Stimulated activated naive CD8-positive, alpha-beta T cell treated with anti-CD3 and anti-CD28 coated beads, Interleukin-15, amount 100 ng/mL, for 72 hours (primary cell): ENCODE results near the gene KRTAP5-2.
A peak's percentile ranks its signal among the peaks of the same experiment; 100 is the strongest.
"Not testable (repeated sequence)": the region's sequence is repeated elsewhere in the genome, so short reads cannot be mapped to it uniquely, and the experiment has no call there.

Experiments
- ATAC-seq: fragments of 150-1000 bp; cut with Tn5 transposase; 2 replicates; pipeline ENCODE4 v1.10.0; 2021; ENCODE audit warnings: mild to moderate bottlenecking, moderate library complexity
- DNase-seq, 2 donors: peaks; one replicate each; pipeline ENCODE4 v3.0.0; 2021 to 2022
- H3K27ac Mint-ChIP-seq, 2 donors: one replicate each; pipeline ENCODE4 v1.8.0; 2022; ENCODE audit warnings: mild to moderate bottlenecking in 2 of 2, mixed read lengths in 2 of 2, moderate library complexity in 2 of 2
- H3K27me3 Mint-ChIP-seq: one replicate; pipeline ENCODE4 v1.8.0; 2022; ENCODE audit warnings: mixed read lengths
- H3K4me1 Mint-ChIP-seq: one replicate; pipeline ENCODE4 v1.8.0; 2022; ENCODE audit warnings: mild to moderate bottlenecking, mixed read lengths
- H3K4me3 Mint-ChIP-seq, 2 donors: one replicate each; pipeline ENCODE4 v1.8.0; 2022; ENCODE audit warnings: mild to moderate bottlenecking in 2 of 2, mixed read lengths in 2 of 2, moderate library complexity in 1 of 2
- H3K9me3 Mint-ChIP-seq, 2 donors: one replicate each; pipeline ENCODE4 v1.8.0; 2022; ENCODE audit warnings: mixed read lengths in 2 of 2

Gene KRTAP5-2, protein sequence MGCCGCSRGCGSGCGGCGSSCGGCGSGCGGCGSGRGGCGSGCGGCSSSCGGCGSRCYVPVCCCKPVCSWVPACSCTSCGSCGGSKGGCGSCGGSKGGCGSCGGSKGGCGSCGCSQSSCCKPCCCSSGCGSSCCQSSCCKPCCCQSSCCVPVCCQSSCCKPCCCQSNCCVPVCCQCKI

DNA sequence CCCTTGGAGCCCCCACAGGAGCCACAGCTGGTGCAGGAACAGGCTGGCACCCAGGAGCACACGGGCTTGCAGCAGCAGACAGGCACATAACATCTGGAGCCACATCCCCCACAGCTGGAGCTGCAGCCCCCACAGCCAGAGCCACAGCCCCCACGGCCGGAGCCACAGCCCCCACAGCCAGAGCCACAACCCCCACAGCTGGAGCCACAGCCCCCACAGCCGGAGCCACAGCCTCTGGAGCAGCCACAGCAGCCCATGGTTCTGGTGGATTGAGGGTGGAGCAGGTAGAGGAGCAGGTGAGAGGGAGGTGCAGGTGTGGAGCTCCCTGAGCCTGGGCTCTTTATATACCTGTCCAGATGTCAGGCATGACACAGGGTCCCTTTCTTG lies at the start of gene KRTAP5-2:
Gene KRTAP5-2, minus strand, starts transcription at position 301 of the 387 bp plus-strand sequence. Its CDS starts 44 bp downstream, at position 257.
- no peak within 1 kb of the TSS for H3K4me3 Mint-ChIP-seq
- DNase-seq: no peak
- no peaks in the 10 kb centered on the region for H3K9me3 Mint-ChIP-seq
- no peak for ATAC-seq
- no peak within 1 kb of the TSS for H3K27ac Mint-ChIP-seq
- H3K4me1 Mint-ChIP-seq: peaks cover 15% of the 10 kb centered on the region
- peaks cover 62% of the 10 kb centered on the region for H3K27me3 Mint-ChIP-seq

- not testable (repeated sequence) for ATAC-seq, H3K9me3 Mint-ChIP-seq, DNase-seq, H3K4me3 Mint-ChIP-seq, H3K27ac Mint-ChIP-seq, H3K4me1 Mint-ChIP-seq
- peaks cover 27% of the 10 kb centered on the region for H3K27me3 Mint-ChIP-seq
Measured at GRCh38 chr11:1646540-1646939, 48.4 kb upstream of the KRTAP5-2 start.

DNA sequence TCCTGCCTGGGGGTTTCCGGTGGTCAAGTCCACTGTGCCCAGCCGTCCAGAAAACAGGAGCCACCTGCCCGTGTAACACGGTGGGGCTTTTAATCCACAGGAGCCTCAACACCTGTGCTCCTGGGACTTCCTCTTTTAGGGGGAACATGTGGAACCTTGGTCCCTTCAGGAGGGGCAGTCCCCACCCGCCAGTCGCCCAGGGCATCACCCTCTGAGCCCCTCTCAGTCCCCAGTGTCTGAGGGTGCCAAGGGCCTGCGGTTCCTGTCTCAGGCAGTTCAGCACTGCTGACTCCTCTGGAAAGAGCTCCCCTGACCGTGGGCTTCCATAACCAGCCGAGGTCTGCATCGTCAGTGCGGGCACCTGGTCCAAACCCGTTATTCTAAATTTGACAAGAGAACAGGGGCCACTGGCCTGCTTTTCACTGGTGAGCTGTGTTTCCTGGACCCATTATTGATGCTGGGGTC lies 47.3 kb upstream of the KRTAP5-2 start:
- Mint-ChIP-seq H3K4me3 (no peak overlapping the region), H3K4me1 (no peaks in the 10 kb centered on the region)
- no peak for ATAC-seq

DNA sequence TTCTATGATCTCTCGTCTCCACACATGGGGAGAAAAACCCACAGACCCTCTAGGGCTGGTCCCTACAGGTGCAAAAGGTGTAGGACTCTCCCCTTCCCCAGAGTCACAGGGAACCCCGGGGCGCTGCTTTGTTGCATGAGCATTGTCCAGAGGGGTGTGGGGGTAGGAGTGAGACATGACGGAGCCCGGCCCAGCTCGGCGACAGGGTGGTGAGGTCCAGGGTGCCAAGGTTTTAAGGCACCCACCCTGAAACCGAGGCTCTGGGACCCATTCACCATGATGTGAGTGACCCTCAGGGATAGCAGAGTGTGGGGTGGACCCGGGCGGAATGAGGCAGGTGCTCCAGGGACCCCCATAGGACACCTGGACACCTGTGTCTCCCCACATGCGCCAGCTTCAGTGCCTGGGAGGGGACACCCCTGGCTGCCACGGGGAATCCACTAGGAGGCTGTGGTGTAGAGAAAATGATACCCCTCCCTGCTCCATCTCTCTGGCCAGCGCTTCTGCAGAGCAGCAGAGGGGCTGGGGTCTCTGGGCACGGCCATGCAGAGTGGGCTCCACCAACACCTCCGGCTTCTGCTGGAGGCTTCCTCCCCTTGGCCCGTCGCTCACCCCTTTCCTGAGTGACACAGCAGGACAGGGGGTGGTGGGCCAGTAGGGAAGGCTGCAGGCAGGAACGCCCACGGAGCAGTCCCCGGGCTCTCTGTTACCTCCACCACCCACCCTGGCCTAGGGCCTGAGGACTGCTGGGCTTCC lies 46.7 kb upstream of the KRTAP5-2 start:
- DNase-seq: no peak

More for the DNA sequence above, 47.3 kb upstream of the KRTAP5-2 start:
- no peak for DNase-seq
- Mint-ChIP-seq H3K27me3 (peaks cover 39% of the 10 kb centered on the region), H3K9me3 (no peaks in the 10 kb centered on the region), H3K27ac (no peak overlapping the region)

DNA sequence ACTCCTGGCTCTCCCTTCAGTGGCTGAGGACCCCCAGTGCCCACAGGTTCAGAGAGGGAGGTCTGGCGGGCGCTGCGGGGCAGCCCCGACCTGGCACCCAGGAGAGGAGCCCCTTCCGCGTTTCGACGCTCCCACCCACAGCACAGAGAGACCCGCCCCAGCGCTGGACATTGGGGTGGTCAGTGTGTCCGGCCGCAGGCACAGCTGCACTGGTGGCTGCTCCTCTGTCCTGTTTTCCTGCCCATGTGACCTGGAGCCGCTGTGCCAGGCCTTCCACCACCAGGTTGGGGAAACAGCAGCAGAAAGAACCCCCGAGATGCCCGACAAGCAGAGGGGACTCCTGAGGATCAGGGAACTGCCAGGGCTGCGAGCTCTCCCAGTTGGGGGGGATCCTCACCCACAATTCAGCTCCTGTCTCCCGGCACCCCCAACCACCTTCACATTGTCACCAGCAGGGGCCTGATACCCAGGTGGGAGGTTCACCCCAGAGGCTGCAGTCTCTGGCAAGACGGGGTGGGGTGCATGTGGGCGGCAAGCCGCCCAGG lies 45.1 kb upstream of the KRTAP5-2 start:
- Mint-ChIP-seq H3K4me1 (no peaks in the 10 kb centered on the region), H3K27me3 (peaks cover 48% of the 10 kb centered on the region), H3K9me3 (no peaks in the 10 kb centered on the region), H3K27ac (no peak overlapping the region), H3K4me3 (no peak overlapping the region)
- ATAC-seq (no peak), DNase-seq (no peak)

More for the DNA sequence above, 46.7 kb upstream of the KRTAP5-2 start:
- H3K27me3 Mint-ChIP-seq: peaks cover 45% of the 10 kb centered on the region
- no peaks in the 10 kb centered on the region for H3K9me3 Mint-ChIP-seq
- ATAC-seq: no peak
- no peak overlapping the region for H3K4me3 Mint-ChIP-seq
- H3K27ac Mint-ChIP-seq: no peak overlapping the region
- H3K4me1 Mint-ChIP-seq: no peaks in the 10 kb centered on the region

DNA sequence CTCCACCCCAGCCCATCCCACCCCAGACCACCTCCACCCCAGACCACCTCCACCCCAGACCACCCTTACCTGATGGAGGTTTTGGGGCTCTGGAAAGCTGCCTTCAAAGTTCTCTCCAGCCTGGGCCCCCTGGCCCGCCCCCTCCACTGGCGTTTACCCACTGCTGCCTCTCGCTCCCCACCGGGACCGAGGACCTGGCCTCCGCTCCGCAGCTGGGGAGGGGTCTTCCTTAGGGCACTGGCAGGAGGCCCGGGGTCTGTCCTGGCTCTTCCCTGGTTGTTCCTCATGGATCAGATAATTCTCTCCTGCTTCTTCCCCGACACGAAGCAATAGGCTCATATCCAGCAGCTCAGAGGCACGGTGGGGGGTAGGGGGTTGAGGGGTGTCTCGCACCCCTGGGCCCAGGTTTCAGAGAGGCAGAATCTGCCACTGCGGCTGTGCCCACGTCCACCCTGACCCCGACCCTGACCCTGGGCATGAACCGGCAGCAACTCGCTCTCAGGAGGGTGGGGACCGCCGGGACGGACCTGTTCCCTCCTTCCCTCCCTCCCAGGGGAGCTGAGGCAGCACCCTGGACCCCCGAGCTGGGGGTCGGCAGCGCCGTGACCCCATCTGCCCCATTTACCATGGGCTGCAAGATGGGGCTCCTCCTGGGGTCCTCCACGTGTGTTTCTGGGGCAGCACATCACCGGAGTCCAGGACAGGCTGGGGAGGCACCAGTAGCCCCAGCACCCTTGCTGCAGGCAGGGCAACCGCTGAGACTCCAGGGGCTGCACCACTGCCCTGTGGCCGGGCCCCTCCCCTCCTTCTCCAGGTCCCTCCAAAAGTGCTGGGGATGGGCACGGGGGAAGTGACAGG lies 44.4 kb upstream of the KRTAP5-2 start:
- Mint-ChIP-seq H3K27me3 (peaks cover 48% of the 10 kb centered on the region), H3K4me3 (no peak overlapping the region), H3K4me1 (no peaks in the 10 kb centered on the region), H3K9me3 (no peaks in the 10 kb centered on the region), H3K27ac (no peak overlapping the region)
- DNase-seq (no peak), ATAC-seq (peak; percentile 28)

DNA sequence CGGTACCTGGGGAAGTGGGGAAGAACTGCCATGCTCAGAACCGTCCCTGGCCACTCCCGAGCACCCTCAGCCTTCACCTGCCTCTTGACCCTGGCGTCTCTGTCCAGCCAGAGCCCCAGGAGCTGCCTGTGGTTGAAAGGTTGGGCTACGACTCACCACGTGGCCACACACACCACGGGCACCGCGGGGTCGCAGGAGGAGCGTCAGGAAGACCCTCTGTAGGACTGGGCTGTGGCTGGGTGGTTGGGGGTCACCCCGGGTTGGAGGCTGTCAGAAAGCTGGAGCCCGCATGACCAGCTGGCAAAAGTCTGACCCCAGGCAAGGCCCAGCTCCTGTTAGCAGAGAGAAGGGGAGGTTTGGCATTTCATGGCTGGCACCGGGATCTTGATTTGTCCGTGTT lies 43.0 kb upstream of the KRTAP5-2 start:
- ATAC-seq (no peak), DNase-seq (no peak)
- peaks cover 48% of the 10 kb centered on the region for H3K27me3 Mint-ChIP-seq
- no peak overlapping the region for H3K4me3 Mint-ChIP-seq
- no peaks in the 10 kb centered on the region for H3K9me3 Mint-ChIP-seq
- H3K4me1 Mint-ChIP-seq: no peaks in the 10 kb centered on the region
- no peak overlapping the region for H3K27ac Mint-ChIP-seq

DNA sequence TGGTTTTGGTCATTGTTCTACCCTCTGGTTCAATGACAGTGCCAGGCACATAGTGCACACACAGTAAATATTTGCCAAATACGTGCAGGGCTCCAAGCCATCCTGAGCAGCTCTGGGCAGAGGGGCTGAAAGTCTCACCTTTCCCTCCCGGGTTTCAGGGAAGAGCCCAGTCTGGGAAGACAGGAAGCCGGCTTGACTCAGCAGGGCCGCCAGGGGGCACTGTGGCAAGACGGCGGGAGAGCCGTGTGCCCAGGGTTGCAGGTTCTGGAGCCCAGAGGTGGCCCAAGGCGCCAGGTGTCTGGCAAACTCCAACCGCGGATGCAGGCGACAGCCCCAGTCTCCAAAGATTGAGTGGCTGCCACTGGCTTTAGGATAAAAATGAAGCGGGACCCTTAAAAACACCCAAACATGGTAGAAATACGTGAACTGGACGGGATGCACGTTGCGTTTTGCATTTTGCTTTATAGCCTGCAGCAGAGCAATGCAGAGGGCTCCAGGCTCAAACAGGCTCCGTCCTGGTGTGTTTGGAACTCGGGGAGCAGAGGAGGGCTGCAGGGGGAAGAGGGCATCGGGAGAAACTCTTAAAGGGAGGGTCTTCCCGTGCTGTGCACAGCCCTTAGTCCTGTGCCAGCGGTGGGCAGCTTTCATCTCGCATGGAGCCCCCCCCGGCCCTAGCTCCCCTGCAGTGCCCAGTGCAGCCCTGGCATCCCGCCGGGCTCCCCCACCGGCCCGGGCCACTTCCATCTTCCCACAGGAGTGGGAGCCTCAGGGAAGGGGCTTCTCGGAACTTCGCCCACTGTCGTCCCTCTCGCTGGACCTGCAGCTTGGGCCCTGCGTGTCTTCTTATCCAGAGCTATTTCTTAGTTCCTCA lies 42.2 kb upstream of the KRTAP5-2 start:
- Mint-ChIP-seq H3K27me3 (peaks cover 49% of the 10 kb centered on the region), H3K4me3 (no peak overlapping the region), H3K27ac (no peak overlapping the region), H3K4me1 (no peaks in the 10 kb centered on the region), H3K9me3 (no peaks in the 10 kb centered on the region)
- ATAC-seq (no peak), DNase-seq (no peak)

DNA sequence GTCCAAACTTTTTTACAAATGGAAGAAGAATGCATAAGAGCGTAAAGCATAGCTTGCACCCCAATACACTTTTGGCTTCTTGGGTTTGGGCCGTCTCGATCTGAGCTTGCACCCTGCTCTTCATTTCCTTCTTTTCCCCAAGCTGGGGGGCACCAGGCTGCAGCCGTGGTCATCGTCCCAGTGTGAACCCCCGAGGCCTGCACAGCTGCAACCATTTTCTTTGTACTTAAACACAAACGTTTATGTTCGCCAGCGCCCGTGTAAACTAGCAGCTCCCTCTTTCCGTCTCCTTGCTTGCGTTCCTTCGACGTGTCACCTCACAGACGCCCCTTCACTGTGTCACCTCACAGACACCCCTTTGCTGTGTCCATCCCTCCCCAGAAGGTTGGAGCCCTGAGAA lies 41.6 kb upstream of the KRTAP5-2 start:
- ATAC-seq (no peak), DNase-seq (no peak)
- peaks cover 49% of the 10 kb centered on the region for H3K27me3 Mint-ChIP-seq
- no peak overlapping the region for H3K4me3 Mint-ChIP-seq
- no peak overlapping the region for H3K27ac Mint-ChIP-seq
- H3K9me3 Mint-ChIP-seq: no peaks in the 10 kb centered on the region
- H3K4me1 Mint-ChIP-seq: no peaks in the 10 kb centered on the region

GRCh38 chr11:1639102-1639620 lies 41.1 kb upstream of the KRTAP5-2 start:
- Mint-ChIP-seq H3K27me3 (peaks cover 47% of the 10 kb centered on the region), H3K4me1 (no peaks in the 10 kb centered on the region), H3K9me3 (no peaks in the 10 kb centered on the region), H3K4me3 (no peak overlapping the region), H3K27ac (no peak overlapping the region)
- ATAC-seq: no peak
- no peak for DNase-seq

DNA sequence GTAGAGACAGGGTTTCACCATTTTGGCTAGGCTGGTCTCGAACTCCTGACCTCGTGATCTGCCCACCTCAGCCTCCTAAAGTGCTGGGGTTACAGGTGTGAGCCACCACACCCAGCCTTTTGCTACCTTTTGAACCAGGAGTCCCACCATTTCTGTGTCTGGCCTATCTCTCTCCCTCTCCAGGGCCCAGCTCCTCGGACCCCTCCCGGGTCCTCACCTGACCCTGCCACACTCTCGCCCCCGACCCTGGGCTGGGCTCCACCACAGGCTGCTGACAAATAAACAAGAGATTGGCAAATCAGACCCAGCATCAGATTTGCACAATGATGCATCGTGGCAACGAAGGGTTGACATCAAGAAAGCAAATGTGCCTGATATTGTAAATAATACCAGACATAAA lies 40.2 kb upstream of the KRTAP5-2 start:
- no peak overlapping the region for H3K4me3 Mint-ChIP-seq
- ATAC-seq (no peak), DNase-seq (no peak)
- no peaks in the 10 kb centered on the region for H3K4me1 Mint-ChIP-seq
- no peak overlapping the region for H3K27ac Mint-ChIP-seq
- no peaks in the 10 kb centered on the region for H3K9me3 Mint-ChIP-seq
- H3K27me3 Mint-ChIP-seq: peaks cover 52% of the 10 kb centered on the region

DNA sequence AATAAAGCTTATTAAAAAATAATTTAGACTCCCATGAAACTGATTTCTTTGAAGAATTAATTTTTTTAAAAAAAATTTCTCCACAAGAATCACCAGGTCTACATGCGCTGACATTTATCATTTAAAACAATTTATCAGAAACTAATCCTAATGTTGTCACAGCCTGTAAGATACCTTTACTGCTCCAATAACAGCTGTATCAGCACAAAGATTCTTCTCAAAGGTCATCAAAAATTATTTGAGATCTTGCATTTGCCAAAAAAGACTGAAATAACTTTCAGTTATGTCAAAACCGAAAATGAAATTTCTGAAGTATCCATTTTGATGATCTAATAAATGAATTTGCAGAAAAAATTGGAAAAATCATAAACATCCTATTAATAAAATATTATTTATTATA lies 39.5 kb upstream of the KRTAP5-2 start:
- no peak overlapping the region for H3K4me3 Mint-ChIP-seq
- no peak for ATAC-seq
- no peak for DNase-seq
- peaks cover 53% of the 10 kb centered on the region for H3K27me3 Mint-ChIP-seq
- H3K27ac Mint-ChIP-seq: no peak overlapping the region
- peaks cover 3% of the 10 kb centered on the region for H3K4me1 Mint-ChIP-seq
- no peaks in the 10 kb centered on the region for H3K9me3 Mint-ChIP-seq

DNA sequence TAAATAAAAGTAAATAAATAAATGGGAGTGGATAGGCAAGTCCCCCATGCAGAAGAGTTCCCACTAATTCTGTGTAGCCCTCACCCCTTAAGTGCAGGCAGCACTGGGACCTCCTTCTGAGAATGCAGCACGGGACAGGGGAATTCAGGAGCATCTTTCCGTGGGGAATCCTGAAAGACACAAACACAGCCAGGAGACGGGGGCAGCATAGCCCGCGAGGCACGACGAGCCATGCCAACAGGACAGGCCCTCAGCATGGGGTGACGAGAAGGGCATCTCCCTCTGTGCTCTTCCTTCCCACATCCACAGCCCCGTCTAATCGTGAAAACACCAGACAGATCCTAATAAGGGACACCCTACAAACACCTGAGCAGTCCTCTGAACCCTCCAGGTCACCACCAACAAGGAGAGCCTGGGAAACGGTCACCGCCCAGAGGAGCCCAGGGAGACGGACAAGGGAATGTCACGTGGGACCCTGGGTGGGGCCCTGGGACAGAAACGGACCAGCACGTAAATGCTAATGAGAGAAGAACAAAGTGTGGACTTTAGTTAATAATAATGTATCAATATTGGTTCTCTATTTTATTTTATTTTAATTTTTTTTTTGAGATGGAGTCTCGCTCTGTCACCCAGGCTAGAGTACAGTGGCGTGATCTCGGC lies 38.3 kb upstream of the KRTAP5-2 start:
- Mint-ChIP-seq H3K27me3 (peaks cover 64% of the 10 kb centered on the region), H3K27ac (no peak overlapping the region), H3K4me3 (no peak overlapping the region), H3K4me1 (peaks cover 12% of the 10 kb centered on the region), H3K9me3 (no peaks in the 10 kb centered on the region)
- ATAC-seq: no peak
- DNase-seq: no peak

- ATAC-seq: no peak
- H3K27me3 Mint-ChIP-seq: peaks cover 65% of the 10 kb centered on the region
- peaks cover 16% of the 10 kb centered on the region for H3K4me1 Mint-ChIP-seq
- no peak for DNase-seq
- H3K4me3 Mint-ChIP-seq: no peak overlapping the region
- H3K9me3 Mint-ChIP-seq: no peaks in the 10 kb centered on the region
- no peak overlapping the region for H3K27ac Mint-ChIP-seq
Measured at GRCh38 chr11:1633864-1634263, 35.8 kb upstream of the KRTAP5-2 start.
